GM11168 (cell line): ENCODE data around the gene AGK.
"Not testable (repeated sequence)": the region's sequence is repeated elsewhere in the genome, so short reads cannot be mapped to it uniquely, and the experiment has no call there.

Experiments
- in situ Hi-C: fragments of 300-500 bp; cut with MboI; formaldehyde crosslinking; loops from one replicate; pipeline ENCODE4 v1.12.0; 2022; ENCODE audit warnings: low sequenced_read_pairs; ENCODE audit not compliant: unreplicated experiment

AGK gene

GRCh38 chr7:141582063-141582462, 30.9 kb downstream of the AGK start:
- in situ Hi-C loops = not testable (repeated sequence)

DNA sequence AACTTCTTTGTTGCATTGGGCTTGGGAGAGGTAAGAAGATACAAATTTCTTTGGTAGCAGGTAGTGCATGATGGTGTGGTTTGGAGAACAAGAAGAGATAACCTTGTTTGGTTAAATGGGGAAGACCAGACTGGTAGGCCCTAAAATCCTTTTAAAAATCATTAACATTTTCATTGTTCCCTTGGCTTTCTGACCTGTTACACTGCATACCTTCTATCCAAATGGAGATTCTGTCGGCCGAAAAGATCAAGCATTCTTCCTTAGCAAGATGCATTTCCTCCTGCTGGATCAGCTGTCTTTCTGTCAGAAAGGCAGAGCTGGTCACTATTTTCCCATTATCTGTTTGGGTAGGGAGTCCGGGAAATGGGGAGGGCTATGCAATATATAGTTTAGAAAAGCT, 33.7 kb downstream of the AGK start:
- in situ Hi-C loops = no loop called here

- in situ Hi-C loops = no loop called here
Measured at GRCh38 chr7:141585592-141586510, 34.6 kb downstream of the AGK start.

- in situ Hi-C loops = no loop called here
Measured at GRCh38 chr7:141586878-141587277, 35.7 kb downstream of the AGK start.

DNA sequence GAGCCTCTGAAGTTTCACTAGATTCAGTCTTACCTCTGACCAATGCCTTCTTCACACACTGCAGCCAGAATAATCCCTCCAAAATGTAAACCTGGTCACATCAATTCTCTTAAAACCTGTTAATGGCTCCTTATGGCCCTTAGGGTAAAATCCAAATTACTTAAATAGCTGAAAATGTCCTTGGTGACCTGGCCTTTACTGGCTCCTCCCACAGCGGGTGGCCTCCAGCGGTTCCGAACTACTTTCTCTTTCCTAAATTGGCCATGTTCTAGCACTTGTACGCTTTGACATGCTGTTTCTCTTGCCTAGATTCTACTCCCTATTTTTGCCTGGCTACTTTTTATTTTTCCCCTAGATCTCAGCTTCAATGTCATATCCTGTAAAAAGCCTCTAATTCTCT, 36.1 kb downstream of the AGK start:
- in situ Hi-C loops = no loop called here

DNA sequence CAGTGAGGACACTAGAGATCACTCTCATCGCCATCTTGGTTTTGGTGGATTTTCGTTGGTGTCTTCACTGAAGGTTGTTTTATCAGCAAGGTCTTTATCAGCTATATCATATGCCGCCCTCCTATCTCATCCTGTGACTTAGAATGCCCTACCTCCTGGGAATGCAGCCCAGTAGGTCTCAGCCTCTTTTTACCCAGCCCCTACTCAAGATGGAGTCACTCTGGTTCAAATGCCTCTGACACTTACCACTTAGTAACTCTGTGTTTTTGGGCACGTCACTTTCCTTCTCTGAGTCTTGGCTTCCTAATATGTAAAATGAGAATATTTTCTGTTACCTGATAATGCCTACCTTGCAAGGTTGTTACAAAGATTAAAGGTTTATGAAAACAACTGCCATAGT, 37.7 kb downstream of the AGK start:
- in situ Hi-C loops = no loop called here

DNA sequence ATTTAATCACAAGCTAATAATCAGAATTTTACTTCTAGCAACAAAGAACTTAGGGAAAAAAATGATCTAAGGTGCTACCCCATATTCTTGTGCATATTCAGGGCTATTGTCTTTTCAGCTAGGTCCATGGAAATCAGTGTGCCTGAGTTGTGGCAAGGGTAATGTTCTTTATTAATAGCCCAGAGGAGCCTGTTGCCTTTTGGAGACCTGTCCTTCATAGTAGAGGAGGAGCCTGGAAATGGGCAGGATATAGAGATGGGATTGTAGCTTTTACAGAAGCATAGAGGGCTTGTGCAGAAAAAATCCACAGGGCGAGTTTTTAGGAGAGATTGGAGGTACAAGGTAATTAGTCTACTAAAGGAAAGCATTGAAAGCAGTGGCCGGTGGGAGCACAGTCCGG, 38.9 kb downstream of the AGK start:
- in situ Hi-C loops = no loop called here

DNA sequence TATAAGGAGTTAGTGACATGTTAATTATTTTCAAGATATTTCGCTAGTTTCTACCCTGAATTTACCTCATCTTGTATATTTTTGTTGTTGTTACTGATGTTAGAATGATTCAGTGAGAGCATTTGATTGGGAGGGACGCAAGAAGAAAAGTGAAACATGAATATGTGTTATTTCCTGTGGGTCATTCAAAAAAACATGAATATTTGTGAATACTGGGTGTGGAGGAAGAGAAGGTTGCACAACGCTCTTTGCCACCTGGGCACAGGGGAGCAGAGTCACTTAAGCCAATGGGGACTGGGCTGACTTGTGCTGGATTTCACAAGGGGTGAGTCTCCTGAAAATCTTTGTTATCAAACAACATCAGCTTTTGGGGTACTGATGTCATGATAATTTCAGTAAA, 39.5 kb downstream of the AGK start:
- in situ Hi-C loops = no loop called here

DNA sequence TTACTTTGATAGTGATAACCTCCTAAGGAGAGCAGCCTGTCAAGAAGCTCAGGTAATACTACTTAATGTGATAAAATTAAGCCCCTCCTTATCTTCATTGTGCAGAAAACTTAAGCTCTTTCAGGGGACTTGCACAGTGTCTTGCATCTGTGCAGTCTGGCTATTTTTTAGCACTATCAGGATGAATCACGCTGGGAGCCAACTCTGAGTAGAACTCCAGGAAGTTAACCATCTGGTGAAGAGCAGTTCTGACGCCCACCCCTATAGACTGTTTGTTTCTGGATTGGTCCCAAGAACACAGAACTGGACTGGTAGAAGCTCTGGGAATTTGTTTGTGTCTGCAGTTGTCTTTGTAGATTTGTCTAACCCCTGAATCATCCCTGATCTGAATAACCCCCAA, 41.9 kb downstream of the AGK start:
- in situ Hi-C loops = no loop called here

DNA sequence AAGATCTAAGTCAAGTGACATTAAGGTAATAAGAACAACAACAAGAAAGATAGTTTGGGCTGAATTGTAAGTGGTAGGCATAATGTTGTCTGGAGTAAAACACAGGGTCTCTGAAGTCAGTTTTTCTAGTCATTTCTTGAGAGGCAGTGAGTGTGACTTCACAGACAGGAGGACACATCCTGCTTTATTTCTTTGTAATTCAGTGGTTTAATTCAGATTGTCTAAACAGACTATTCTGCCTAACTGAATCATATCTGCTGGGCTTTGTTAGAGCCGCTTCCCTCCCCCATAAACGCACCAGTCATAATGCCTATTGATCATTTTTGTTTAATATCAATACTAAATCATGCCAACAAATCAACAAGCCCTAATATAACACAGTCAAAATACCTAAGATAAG, 46.8 kb downstream of the AGK start:
- in situ Hi-C loops = no loop called here

DNA sequence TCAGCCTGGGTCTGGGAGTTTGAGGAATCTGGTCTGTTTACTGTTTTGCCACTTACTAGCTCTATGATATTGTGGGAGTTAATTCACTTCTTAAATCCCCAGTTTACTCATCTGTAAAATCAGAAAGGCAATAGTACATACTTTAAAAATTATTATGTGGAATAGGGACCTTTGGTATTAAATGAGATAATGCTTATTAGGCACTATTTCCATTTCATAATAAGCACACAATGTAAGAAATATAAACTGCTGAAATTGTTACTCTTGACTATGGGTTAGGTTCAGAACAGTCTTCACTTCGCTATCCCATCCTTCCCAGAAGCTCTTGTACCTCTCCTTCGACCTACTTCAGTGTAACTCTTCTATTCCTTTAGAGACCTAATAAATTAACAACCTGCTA, 47.2 kb downstream of the AGK start:
- in situ Hi-C loops = no loop called here

DNA sequence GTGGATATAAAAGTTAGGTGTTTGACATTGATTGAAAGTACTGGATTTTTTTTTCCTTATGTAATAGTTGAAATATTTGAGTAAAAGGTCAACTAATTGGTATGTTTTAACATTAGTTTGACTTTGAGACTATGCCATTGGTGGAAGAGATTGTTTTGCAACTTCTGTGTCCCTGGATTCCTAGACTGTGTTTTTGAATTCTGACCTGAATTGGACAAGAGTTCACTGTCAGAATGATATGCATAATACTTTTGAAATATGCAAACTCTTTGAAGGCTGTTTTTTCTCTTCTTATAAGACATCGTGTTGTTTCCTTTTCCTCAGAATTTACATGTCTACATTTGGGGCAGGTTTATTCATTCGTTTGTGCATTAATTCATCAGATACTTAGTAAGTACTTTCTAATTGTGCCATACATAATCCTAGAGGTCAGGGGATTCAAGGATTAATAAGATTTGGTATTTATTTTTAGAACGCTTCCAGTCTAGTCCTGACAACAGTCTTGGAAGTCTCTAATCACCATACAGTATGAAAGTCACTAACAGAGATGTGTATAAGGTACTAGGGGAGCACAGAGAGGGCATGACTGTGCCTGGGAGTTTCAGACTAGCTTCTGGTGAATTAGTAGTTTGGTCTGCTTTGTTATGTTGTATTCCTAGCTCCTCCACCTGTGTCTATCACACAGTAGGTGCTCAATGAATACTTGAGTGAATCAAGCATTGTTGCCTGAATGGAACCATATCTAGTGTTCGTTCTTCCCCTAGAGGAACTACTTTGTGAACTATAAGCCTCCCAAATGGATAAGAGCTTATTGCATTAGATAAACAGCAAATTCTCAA, 49.2 kb downstream of the AGK start:
- in situ Hi-C loops = no loop called here

GRCh38 chr7:141609576-141609975, 58.4 kb downstream of the AGK start:
- in situ Hi-C loops = no loop called here

DNA sequence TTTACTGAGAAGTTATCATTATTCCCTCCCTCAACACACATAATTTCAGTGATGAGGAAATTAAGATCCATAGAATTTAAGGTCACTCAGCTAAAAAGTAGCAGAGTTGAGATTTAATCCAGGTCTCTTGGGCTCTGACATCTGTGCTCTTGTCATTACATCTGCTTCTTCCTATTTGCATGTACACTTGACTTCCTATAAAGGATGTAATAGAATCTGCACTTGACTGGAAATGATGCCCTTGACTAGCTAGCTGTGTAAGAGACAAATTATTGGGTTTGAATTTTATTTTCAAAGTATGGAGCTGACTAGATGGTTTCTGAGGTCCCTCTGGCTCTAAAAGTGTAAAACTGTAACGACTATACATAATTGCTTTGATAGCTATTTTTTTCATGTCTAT, 59.5 kb downstream of the AGK start:
- in situ Hi-C loops = no loop called here

DNA sequence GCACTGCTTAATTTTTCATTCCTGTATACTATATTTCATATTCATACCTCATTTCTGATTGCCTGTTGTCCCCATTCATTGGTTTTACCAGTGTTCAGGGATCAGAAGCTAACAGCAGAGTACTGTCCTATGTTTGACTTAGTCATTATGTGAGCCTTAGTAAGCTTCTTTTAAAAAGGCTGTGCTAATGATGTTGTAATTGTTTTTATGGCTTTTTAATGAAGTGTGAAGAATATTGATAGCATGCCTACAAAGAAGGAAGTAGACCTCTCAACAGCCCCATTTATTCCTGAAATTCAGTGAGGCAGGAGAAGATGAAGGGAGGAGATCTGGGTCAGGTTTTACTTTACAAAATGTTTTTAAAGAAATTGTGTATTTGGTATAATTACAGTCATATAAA, 61.7 kb downstream of the AGK start:
- in situ Hi-C loops = no loop called here

- in situ Hi-C loops = no loop called here
Measured at GRCh38 chr7:141617280-141617679, 66.1 kb downstream of the AGK start.

DNA sequence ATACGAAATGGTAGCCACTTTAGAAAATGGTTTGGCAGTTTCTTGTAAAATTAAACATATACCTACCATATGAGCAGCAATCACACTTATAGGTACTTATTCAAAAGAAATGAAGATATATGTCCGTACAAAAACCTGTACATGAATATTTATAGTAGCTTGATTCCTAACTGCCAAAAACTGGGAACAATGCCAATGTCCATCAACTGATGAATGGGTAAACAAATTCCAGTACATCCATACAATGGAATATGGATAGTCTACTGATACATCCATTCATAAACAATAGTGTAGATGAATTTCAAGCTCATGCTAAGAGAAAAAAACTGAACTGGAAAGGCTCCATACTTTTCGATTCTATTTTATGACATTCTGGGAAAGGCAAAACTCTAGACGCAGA, 68.5 kb downstream of the AGK start:
- in situ Hi-C loops = no loop called here

DNA sequence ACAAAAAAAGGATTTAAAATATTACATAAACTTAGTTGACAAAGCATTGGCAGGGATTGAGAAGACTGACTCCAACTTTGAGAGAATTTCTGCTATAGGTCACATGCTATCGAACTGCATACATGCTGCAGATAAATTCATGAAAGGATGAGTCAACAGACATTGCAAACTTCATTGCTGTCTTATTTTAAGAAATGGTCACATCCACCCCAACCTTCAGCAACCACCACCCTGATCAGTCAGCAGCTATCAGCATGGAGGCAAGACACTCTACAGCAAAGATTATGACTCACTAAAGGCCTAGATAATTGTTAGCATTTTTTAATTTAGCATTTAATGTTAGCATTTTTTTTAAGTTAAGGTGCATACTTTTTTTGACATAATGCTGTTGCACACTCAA, 73.6 kb downstream of the AGK start:
- in situ Hi-C loops = no loop called here

DNA sequence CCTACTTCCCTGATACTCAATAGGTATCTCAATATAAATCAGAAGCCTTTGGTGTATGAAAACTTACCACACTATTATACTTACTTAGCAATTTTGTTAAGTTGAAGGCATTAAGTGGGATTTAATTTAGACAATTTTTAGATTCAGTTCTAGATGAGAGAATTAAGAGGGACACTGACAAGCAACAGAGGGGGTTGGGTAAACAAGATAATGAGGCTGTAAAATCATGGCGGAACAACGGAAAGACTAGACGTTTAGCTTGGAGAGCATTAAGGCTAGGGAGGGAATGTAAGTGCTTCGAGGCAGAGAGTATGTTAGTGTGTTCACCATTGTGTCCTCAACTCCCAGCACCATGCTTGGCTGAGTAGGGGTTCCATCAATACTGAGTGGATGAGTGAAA, 79.4 kb downstream of the AGK start:
- in situ Hi-C loops = no loop called here

DNA sequence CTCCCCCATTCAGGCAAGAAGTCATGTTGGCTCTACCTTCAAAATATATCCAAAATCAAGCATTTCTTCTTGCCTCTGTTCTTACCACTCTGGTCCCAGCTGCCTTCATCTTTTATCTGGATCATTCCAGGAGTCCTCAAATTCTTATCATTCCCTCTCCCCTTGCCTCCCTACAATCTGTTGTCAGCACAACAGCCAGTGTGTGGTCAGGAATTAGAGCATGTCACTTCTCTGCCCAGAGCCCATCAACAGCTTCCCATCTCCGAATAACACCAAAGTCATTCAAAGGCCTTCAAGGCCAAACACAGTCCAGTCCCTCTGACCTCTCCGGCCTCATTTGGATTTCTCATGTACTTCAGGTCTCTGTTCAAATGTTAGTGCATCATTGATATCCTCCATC, 80.3 kb downstream of the AGK start:
- in situ Hi-C loops = no loop called here

GRCh38 chr7:141634065-141634464, 82.9 kb downstream of the AGK start:
- in situ Hi-C loops = no loop called here
